GM21390 (cell line): ENCODE data around the gene USB1.

ENCODE experiments used
- ATAC-seq: cut with Tn5 transposase; IDR thresholded peaks from one replicate; pipeline ENCODE4 v1.9.1; 2021; ENCODE audit not compliant: unreplicated experiment

USB1 gene

GRCh38 chr16:58013201-58013956 lies 12.2 kb downstream of the USB1 start:
- ATAC-seq: no peak

- ATAC-seq: no peak
Observed at GRCh38 chr16:58016840-58017446, 15.7 kb downstream of the USB1 start.

- no peak for ATAC-seq
Observed at GRCh38 chr16:58018803-58019202, 17.6 kb downstream of the USB1 start.

DNA sequence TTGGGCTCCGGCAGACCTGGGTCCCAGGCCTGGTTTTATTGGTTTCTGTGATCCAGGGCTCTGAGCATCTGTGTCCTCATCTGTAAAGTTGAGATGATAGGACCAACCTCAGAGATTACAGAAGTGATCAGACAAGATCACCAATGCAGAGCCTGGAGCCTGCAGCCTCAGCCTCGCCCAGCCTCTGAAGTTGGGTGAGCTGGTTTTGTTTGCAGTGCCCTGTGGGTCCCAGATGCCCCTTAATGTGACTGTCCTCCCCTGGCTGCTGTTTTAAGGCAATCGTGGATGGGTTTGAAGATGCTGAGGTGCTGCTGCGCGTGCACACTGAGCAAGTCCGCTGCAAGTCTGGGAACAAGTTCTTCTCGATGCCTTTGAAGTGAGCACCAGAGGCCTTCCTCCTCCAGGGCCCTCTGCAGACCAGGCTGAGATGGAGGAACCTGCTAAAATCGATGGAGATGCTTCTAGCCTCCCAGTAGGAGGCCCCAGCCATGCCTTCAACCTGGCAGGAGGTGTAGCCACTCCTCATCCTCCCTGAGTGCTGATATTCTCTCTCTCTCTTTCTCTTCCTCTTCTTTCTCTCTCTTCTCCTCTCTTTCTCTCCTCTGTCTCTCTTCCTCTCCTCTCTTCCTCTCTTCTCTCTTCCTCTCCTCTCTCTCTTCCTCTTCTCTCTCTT lies 18.8 kb downstream of the USB1 start:
- ATAC-seq: no peak

- ATAC-seq: no peak
Observed at GRCh38 chr16:58020628-58021521, 19.7 kb downstream of the USB1 start.

- ATAC-seq: no peak
Observed at GRCh38 chr16:58021661-58022551, 20.7 kb downstream of the USB1 start.

GRCh38 chr16:58022601-58023371 lies 21.6 kb downstream of the USB1 start:
- ATAC-seq: no peak

GRCh38 chr16:58024486-58025350 lies 23.5 kb downstream of the USB1 start:
- no peak for ATAC-seq

- peak; percentile 68 for ATAC-seq
Observed at GRCh38 chr16:58025351-58026138, 24.3 kb downstream of the USB1 start, which contains the start of gene MMP15. Gene MMP15 (plus strand): TSS chr16:58025754. CDS start chr16:58026351, 597 bp downstream.

DNA sequence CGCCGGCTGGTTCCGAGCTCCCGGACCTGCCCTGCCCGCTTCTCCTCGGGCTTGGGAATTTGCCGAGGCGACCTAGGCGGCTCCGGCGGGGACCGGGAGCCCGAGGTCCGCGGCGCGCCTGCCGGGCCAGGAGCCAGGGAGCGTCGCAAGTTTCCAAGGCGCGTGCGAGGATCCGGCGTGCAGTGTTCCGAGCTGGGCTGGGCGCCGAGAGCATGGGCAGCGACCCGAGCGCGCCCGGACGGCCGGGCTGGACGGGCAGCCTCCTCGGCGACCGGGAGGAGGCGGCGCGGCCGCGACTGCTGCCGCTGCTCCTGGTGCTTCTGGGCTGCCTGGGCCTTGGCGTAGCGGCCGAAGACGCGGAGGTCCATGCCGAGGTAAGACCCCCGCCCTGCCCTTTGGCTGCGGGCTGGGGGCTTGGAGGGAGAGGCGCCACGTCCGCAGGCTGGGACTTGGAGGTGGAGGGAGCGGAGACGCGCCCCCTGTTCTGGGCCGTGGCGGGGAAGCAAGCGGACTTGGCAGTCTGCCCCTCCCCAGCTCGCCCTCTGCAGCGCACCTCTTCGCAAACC lies 25.0 kb downstream of the USB1 start:
- no peak for ATAC-seq

- no peak for ATAC-seq
Observed at GRCh38 chr16:58026705-58027160, 25.5 kb downstream of the USB1 start.

DNA sequence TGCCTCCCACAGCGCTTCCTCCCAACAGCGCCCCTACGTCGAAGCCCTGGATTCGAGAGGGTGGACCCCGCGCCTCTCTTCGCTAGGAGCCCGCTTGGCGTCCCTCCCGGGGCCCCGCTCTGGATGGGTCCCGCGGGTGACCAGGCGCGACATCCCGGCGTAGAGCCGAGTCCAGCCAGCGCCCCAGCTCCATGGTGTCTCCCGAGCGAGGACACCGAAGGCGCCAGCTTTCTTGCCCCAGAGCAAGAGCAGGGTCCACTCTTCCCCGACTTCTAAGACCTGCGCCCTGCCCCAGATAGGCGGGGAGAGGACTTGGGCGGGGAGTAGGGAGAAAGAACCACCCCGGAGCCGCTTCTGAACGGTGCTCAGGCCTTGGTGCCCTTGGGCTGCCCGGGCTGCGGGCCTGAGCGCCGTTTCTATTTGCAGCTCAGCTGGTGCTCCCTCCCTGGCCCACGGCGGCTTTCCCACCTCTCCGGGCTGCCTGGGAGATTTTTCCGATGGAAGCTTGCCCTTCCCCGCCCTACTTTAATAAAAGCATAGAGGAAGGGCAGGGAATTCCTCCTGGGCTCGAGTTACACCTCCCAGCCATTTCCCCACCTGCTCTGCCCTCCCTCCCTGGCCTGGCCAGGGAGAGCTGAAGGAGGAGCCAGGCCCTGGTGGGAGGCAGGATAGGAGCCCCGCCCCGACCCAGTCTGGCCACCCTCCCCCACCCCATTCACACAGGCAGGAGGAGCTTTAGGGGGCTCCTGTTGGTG lies 26.1 kb downstream of the USB1 start:
- no peak for ATAC-seq

GRCh38 chr16:58027916-58028455 lies 26.8 kb downstream of the USB1 start:
- no peak for ATAC-seq

DNA sequence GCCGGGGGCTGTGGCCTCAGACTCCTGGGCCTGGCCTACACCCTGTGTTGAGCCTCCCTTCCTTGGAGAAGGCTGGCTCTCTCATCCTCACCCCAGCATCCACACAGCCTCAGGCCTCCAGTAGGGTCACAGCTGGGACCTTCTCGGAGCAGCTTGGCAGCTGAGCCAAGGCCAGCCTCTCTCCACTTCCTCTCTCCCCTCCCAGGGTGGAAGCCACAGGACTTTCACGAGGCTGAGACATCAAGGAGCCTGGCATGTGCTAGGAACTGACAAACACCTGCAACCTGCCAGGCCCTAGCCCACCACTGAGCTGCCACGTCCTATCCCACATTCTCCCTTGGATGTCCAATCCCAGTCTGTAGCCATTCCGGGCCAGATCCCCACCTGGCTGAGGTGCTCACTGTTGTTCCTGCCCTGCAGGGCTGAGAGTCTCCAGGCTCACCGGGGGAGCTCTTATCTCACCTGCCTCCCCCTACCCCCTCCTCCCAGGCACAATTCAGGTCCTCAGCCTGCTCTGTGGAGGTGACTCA lies 27.4 kb downstream of the USB1 start:
- ATAC-seq: no peak

GRCh38 chr16:58029410-58029809 lies 28.2 kb downstream of the USB1 start:
- no peak for ATAC-seq
